ENCODE data around the gene SELENOH.

SELENOH gene

DNA sequence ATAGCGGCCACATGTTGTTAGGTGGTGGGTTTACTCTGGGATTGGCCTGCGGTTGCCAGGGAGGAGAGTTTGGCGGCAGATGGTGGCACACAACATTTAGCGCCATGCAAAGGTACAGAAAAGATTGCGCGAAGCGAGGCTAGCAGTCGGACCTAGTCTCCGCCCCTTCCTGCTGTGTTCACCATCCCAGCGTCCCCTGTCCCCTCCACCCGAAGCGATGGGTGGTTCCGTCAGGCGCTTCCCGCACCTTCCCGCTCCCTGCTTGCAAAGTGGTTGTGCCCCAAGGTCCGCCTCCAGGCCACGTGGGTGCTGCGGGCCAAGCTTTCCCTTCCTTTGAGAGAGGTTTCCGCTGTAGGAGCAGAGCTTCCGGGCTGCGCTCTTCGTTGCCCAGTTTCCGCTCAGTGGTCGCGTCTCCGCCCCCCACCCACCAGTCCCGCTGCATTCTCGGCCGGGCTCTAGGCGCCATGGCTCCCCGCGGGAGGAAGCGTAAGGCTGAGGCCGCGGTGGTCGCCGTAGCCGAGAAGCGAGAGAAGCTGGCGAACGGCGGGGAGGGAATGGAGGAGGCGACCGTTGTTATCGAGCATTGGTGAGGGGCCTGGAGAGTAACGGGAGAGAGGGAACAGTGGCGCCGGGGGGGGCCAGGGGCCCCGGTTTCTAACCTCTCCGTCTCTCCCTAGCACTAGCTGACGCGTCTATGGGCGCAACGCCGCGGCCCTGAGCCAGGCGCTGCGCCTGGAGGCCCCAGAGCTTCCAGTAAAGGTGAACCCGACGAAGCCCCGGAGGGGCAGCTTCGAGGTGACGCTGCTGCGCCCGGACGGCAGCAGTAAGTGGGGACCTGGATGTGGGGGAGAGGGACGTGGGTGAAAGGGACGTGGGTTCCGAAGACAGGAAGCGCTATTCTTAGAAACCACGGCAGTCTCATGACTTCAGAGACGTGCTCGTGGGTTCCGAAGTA, at the start of gene SELENOH (continued):
- no peak for TF ChIP-seq ZNF791 (tag by site-specific recombination; IDR thresholded peaks at IDR 0.05)
- TF ChIP-seq GLI4 (tag by site-specific recombination; IDR thresholded peaks at IDR 0.05) = peak; percentile 81; the same call in 1 of the 2 replicates
- TF ChIP-seq ZNF624 (tag by site-specific recombination; IDR thresholded peaks at IDR 0.05) = no peak
- TF ChIP-seq, protein P1, sequence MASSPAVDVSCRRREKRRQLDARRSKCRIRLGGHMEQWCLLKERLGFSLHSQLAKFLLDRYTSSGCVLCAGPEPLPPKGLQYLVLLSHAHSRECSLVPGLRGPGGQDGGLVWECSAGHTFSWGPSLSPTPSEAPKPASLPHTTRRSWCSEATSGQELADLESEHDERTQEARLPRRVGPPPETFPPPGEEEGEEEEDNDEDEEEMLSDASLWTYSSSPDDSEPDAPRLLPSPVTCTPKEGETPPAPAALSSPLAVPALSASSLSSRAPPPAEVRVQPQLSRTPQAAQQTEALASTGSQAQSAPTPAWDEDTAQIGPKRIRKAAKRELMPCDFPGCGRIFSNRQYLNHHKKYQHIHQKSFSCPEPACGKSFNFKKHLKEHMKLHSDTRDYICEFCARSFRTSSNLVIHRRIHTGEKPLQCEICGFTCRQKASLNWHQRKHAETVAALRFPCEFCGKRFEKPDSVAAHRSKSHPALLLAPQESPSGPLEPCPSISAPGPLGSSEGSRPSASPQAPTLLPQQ (tag by site-specific recombination; IDR thresholded peaks at IDR 0.05) = peak; percentile 91
- TF ChIP-seq ZNF416 (tag by site-specific recombination; IDR thresholded peaks at IDR 0.05) = no peak
- TF ChIP-seq, protein P2, sequence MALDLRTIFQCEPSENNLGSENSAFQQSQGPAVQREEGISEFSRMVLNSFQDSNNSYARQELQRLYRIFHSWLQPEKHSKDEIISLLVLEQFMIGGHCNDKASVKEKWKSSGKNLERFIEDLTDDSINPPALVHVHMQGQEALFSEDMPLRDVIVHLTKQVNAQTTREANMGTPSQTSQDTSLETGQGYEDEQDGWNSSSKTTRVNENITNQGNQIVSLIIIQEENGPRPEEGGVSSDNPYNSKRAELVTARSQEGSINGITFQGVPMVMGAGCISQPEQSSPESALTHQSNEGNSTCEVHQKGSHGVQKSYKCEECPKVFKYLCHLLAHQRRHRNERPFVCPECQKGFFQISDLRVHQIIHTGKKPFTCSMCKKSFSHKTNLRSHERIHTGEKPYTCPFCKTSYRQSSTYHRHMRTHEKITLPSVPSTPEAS (tag by site-specific recombination; IDR thresholded peaks at IDR 0.05) = peak; percentile 46; the same call in 1 of the 2 replicates
- peak; percentile 84 for TF ChIP-seq KLF9 (tag by site-specific recombination; IDR thresholded peaks at IDR 0.05; ENCODE audit: low read depth)
- no peak for TF ChIP-seq ZNF23 (tag by site-specific recombination; IDR thresholded peaks at IDR 0.05; ENCODE audit: borderline replicate concordance)
- TF ChIP-seq BCL11B (tag by site-specific recombination; IDR thresholded peaks at IDR 0.05; ENCODE audit: low read depth) = peak; percentile 37; the same call in 1 of the 2 replicates
- no peak for TF ChIP-seq ZNF571 (tag by site-specific recombination; IDR thresholded peaks at IDR 0.05)
- peak; percentile 99 for TF ChIP-seq ZNF501 (tag by site-specific recombination; IDR thresholded peaks at IDR 0.05)
- TF ChIP-seq KLF7 (tag by site-specific recombination; IDR thresholded peaks at IDR 0.05; ENCODE audit: borderline replicate concordance) = peak; percentile 68; the same call in 1 of the 2 replicates
- peak; percentile 94 for TF ChIP-seq SP7 (tag by site-specific recombination; IDR thresholded peaks at IDR 0.05)
- peak; percentile 68 for TF ChIP-seq KLF1 (tag by site-specific recombination; IDR thresholded peaks at IDR 0.05)
- peak; percentile 88; the same call in 1 of the 2 replicates for TF ChIP-seq TRIM28 (IDR thresholded peaks at IDR 0.05; ENCODE audit: borderline replicate concordance, low read length)
- peak; percentile 98 for TF ChIP-seq ZNF561 (tag by site-specific recombination; IDR thresholded peaks at IDR 0.05; ENCODE audit: borderline replicate concordance)
- peak; percentile 70; the same call in 1 of the 2 replicates for TF ChIP-seq YY1 (tag by site-specific recombination; IDR thresholded peaks at IDR 0.05)
- peak; percentile 48 for TF ChIP-seq ZBTB26 (tag by site-specific recombination; optimal IDR thresholded peaks at IDR 0.05)
- TF ChIP-seq, protein P3, sequence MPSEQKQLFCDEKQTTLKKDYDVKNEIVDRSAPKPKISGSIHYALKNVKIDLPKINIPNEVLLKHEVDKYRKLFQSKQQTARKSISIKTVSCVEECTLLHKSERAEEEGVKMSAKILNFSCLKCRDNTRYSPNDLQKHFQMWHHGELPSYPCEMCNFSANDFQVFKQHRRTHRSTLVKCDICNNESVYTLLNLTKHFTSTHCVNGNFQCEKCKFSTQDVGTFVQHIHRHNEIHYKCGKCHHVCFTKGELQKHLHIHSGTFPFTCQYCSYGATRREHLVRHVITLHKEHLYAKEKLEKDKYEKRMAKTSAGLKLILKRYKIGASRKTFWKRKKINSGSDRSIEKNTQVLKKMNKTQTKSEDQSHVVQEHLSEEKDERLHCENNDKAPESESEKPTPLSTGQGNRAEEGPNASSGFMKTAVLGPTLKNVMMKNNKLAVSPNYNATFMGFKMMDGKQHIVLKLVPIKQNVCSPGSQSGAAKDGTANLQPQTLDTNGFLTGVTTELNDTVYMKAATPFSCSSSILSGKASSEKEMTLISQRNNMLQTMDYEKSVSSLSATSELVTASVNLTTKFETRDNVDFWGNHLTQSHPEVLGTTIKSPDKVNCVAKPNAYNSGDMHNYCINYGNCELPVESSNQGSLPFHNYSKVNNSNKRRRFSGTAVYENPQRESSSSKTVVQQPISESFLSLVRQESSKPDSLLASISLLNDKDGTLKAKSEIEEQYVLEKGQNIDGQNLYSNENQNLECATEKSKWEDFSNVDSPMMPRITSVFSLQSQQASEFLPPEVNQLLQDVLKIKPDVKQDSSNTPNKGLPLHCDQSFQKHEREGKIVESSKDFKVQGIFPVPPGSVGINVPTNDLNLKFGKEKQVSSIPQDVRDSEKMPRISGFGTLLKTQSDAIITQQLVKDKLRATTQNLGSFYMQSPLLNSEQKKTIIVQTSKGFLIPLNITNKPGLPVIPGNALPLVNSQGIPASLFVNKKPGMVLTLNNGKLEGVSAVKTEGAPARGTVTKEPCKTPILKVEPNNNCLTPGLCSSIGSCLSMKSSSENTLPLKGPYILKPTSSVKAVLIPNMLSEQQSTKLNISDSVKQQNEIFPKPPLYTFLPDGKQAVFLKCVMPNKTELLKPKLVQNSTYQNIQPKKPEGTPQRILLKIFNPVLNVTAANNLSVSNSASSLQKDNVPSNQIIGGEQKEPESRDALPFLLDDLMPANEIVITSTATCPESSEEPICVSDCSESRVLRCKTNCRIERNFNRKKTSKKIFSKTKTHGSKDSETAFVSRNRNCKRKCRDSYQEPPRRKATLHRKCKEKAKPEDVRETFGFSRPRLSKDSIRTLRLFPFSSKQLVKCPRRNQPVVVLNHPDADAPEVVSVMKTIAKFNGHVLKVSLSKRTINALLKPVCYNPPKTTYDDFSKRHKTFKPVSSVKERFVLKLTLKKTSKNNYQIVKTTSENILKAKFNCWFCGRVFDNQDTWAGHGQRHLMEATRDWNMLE (tag by site-specific recombination; conservative IDR thresholded peaks at IDR 0.05; ENCODE audit: low read depth) = peak; percentile 86
- no peak for TF ChIP-seq ZNF292 (tag by site-specific recombination; IDR thresholded peaks at IDR 0.05; ENCODE audit: borderline replicate concordance, low read depth)
- TF ChIP-seq ZNF549 (tag by site-specific recombination; IDR thresholded peaks at IDR 0.05) = no peak
- TF ChIP-seq ZNF530 (tag by site-specific recombination; IDR thresholded peaks at IDR 0.05; ENCODE audit: low read depth) = no peak
- TF ChIP-seq, protein P4, sequence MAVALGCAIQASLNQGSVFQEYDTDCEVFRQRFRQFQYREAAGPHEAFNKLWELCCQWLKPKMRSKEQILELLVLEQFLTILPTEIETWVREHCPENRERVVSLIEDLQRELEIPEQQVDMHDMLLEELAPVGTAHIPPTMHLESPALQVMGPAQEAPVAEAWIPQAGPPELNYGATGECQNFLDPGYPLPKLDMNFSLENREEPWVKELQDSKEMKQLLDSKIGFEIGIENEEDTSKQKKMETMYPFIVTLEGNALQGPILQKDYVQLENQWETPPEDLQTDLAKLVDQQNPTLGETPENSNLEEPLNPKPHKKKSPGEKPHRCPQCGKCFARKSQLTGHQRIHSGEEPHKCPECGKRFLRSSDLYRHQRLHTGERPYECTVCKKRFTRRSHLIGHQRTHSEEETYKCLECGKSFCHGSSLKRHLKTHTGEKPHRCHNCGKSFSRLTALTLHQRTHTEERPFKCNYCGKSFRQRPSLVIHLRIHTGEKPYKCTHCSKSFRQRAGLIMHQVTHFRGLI (tag by site-specific recombination; IDR thresholded peaks at IDR 0.05) = 0 out of 2 replicates have a peak, but pooled peaks have one; percentile 25
- TF ChIP-seq ZNF350 (tag by site-specific recombination; IDR thresholded peaks at IDR 0.05) = no peak
- TF ChIP-seq SCRT1 (tag by site-specific recombination; IDR thresholded peaks at IDR 0.05; ENCODE audit: borderline replicate concordance) = 0 out of 2 replicates have a peak, but pooled peaks have one; percentile 27
- TF ChIP-seq MZF1 (tag by site-specific recombination; IDR thresholded peaks at IDR 0.05; ENCODE audit: borderline replicate concordance) = peak; percentile 72; the same call in 1 of the 2 replicates
- no peak for TF ChIP-seq ZNF174 (tag by site-specific recombination; IDR thresholded peaks at IDR 0.05)
- TF ChIP-seq MYNN (tag by site-specific recombination; IDR thresholded peaks at IDR 0.05; ENCODE audit: borderline replicate concordance) = 0 out of 2 replicates have a peak, but pooled peaks have one; percentile 27

All from HEK293 (cell line).